ENCODE results near the gene TAP1. TPM values are rescaled to one million over a fixed set of nuclear protein-coding genes. Genes with fewer than 3 reads are reported as not detected.
A peak's percentile ranks its signal among the peaks of the same experiment; 100 is the strongest.

TAP1 gene
- 10 to 100 TPM; 41.6 to 46.9 TPM for total RNA-seq

GRCh38 chr6:32853541-32854375, at the start of gene TAP1, which contains the start of gene PSMB9:
Gene TAP1 (minus strand): TSS chr6:32853704. CDS start chr6:32853636, 68 bp downstream.
Gene PSMB9 (plus strand): TSS chr6:32854192. CDS start chr6:32854230, 38 bp downstream.
- Histone ChIP-seq H3K36me3 (peaks cover 4% of the 10 kb centered on the region), H3K9me3 (no peaks in the 10 kb centered on the region), H3K27ac (peak within 1 kb of the TSS; percentile 88 to 91), H3K4me1 (ENCODE audit: control insufficient read depth in 1 of 2, low read depth in 2 of 2) (peaks cover 17 to 25% of the 10 kb centered on the region in 2 donors), H3K4me3 (peak within 1 kb of the TSS; percentile 78), H3K27me3 (replicated peaks; ENCODE audit: insufficient read depth) (no peaks in the 10 kb centered on the region)
- ATAC-seq (ENCODE audit: insufficient number of reproducible peaks, low FRiP score, low read depth) (peak; percentile 79), DNase-seq (ENCODE audit: low spot score) (peak; percentile 81)
- TF ChIP-seq, protein P1, sequence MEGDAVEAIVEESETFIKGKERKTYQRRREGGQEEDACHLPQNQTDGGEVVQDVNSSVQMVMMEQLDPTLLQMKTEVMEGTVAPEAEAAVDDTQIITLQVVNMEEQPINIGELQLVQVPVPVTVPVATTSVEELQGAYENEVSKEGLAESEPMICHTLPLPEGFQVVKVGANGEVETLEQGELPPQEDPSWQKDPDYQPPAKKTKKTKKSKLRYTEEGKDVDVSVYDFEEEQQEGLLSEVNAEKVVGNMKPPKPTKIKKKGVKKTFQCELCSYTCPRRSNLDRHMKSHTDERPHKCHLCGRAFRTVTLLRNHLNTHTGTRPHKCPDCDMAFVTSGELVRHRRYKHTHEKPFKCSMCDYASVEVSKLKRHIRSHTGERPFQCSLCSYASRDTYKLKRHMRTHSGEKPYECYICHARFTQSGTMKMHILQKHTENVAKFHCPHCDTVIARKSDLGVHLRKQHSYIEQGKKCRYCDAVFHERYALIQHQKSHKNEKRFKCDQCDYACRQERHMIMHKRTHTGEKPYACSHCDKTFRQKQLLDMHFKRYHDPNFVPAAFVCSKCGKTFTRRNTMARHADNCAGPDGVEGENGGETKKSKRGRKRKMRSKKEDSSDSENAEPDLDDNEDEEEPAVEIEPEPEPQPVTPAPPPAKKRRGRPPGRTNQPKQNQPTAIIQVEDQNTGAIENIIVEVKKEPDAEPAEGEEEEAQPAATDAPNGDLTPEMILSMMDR (IDR thresholded peaks at IDR 0.05): peak; percentile 72

- H3K36me3 ChIP-seq: no peaks in the 10 kb centered on the region
- no peak for DNase-seq (ENCODE audit: low spot score)
- H3K27ac ChIP-seq: peak overlapping the region; percentile 36 to 82
- ATAC-seq (ENCODE audit: insufficient number of reproducible peaks, low FRiP score, low read depth): peak; percentile 33
- TF ChIP-seq, protein P1 (IDR thresholded peaks at IDR 0.05): no peak
- H3K4me1 ChIP-seq (ENCODE audit: control insufficient read depth in 1 of 2, low read depth in 2 of 2): peaks cover 5 to 8% of the 10 kb centered on the region in 2 donors
- H3K9me3 ChIP-seq: no peaks in the 10 kb centered on the region
- peak overlapping the region; percentile 78 for H3K4me3 ChIP-seq
- H3K27me3 ChIP-seq (replicated peaks; ENCODE audit: insufficient read depth): no peaks in the 10 kb centered on the region
Measured at GRCh38 chr6:32895006-32895345, 41.5 kb upstream of the TAP1 start.

- no peaks in the 10 kb centered on the region for H3K27me3 ChIP-seq (replicated peaks; ENCODE audit: insufficient read depth)
- H3K36me3 ChIP-seq: no peaks in the 10 kb centered on the region
- ATAC-seq (ENCODE audit: insufficient number of reproducible peaks, low FRiP score, low read depth) (peak; percentile 99), DNase-seq (ENCODE audit: low spot score) (peak; percentile 58)
- no peaks in the 10 kb centered on the region for H3K9me3 ChIP-seq
- H3K4me1 ChIP-seq (ENCODE audit: control insufficient read depth in 1 of 2, low read depth in 2 of 2): peaks cover 5 to 8% of the 10 kb centered on the region in 2 donors
- peak overlapping the region; percentile 78 for H3K4me3 ChIP-seq
- TF ChIP-seq, protein P1 (IDR thresholded peaks at IDR 0.05): no peak
- peak overlapping the region; percentile 36 to 82 for H3K27ac ChIP-seq
Measured at GRCh38 chr6:32894085-32895005, 40.8 kb upstream of the TAP1 start.

- ATAC-seq (ENCODE audit: insufficient number of reproducible peaks, low FRiP score, low read depth) (no peak), DNase-seq (ENCODE audit: low spot score) (no peak)
- Histone ChIP-seq H3K27ac (no peak overlapping the region), H3K27me3 (replicated peaks; ENCODE audit: insufficient read depth) (no peaks in the 10 kb centered on the region), H3K9me3 (no peaks in the 10 kb centered on the region), H3K4me3 (no peak overlapping the region), H3K36me3 (no peaks in the 10 kb centered on the region), H3K4me1 (ENCODE audit: control insufficient read depth in 1 of 2, low read depth in 2 of 2) (peaks cover 5 to 8% of the 10 kb centered on the region in 2 donors)
- TF ChIP-seq, protein P1 (IDR thresholded peaks at IDR 0.05): no peak
Measured at GRCh38 chr6:32890831-32891230, 37.3 kb upstream of the TAP1 start.

DNA sequence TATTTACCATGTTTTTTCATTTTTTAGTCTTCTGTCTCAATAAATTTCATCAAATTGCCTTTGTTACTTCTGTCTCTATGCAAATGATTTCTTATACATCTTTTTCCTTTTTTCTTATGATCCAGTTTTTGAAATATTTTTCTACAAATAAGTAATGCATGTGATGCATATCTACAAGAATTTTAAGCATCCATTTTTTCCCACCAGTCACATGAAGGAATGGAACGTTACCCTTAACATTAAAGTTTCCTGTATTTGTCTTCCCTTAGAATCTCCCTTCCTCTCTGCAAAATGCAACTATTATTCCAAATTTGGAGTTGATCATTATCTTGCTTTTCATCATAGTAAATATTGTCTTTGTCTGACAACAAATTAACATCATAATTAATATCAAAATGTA, 36.0 kb upstream of the TAP1 start:
- DNase-seq (ENCODE audit: low spot score) (no peak), ATAC-seq (ENCODE audit: insufficient number of reproducible peaks, low FRiP score, low read depth) (no peak)
- H3K27me3 ChIP-seq (replicated peaks; ENCODE audit: insufficient read depth): no peaks in the 10 kb centered on the region
- no peak overlapping the region for H3K4me3 ChIP-seq
- no peak overlapping the region for H3K27ac ChIP-seq
- TF ChIP-seq, protein P1 (IDR thresholded peaks at IDR 0.05): no peak
- no peaks in the 10 kb centered on the region for H3K4me1 ChIP-seq (ENCODE audit: control insufficient read depth in 1 of 2, low read depth in 2 of 2)
- H3K9me3 ChIP-seq: no peaks in the 10 kb centered on the region
- no peaks in the 10 kb centered on the region for H3K36me3 ChIP-seq

All from thoracic aorta (tissue), 2 donors.